Panc1 (cell line): ENCODE measurements around the gene THBS2. TPM values are rescaled to one million over a fixed set of nuclear protein-coding genes. Genes with fewer than 3 reads are reported as not detected.

ENCODE experiments used
- ATAC-seq: fragments of 200-7000 bp; cut with Tn5 transposase; 2 replicates; pipeline ENCODE4 v1.9.1; 2020; ENCODE audit warnings: mild to moderate bottlenecking, moderate library complexity
- BruUV-seq: library from RNA; stranded (reverse); fragments of 400-500 nt; replicated peaks from 2 replicates; lab custom pipeline; 2021; lab: Mats Ljungman, UMichigan
- CTCF ChIA-PET: fragments of 300-600 bp; sonication (Branson Sonifier 250); formaldehyde crosslinking; loops from one replicate; lab custom pipeline; 2022; ENCODE audit warnings: antibody characterized with exemption; lab: Charles Lee
- POLR2A ChIA-PET: fragments of 300-600 bp; sonication (Branson Sonifier 250); formaldehyde crosslinking; loops from one replicate; lab custom pipeline; 2022; ENCODE audit warnings: antibody characterized with exemption; lab: Charles Lee
- DNase-seq: peaks from one replicate; pipeline ENCODE4 v3.0.0-alpha.2; 2010; ENCODE audit warnings: low read depth, low spot score
- H3K27ac ChIP-seq: 2 replicates; pipeline ENCODE4 v1.5.1; 2011; ENCODE audit warnings: mild to moderate bottlenecking, low read length, inconsistent platforms
- H3K27me3 ChIP-seq: fragments of 200-500 bp; sonication (Bioruptor generic); 2 replicates; pipeline ENCODE4 v1.6.0; 2014; ENCODE audit warnings: low read length, inconsistent platforms; ENCODE audit not compliant: control insufficient read depth, insufficient read depth
- H3K36me3 ChIP-seq: fragments of 200-500 bp; sonication (Bioruptor generic); 2 replicates; pipeline ENCODE4 v1.5.1; 2014; ENCODE audit warnings: inconsistent platforms, mild to moderate bottlenecking, low read length, moderate library complexity; ENCODE audit not compliant: control insufficient read depth, insufficient read depth
- H3K4me1 ChIP-seq: 2 replicates; pipeline ENCODE4 v1.5.1; 2011; ENCODE audit warnings: inconsistent platforms, mild to moderate bottlenecking, low read length, moderate library complexity; ENCODE audit not compliant: control insufficient read depth, insufficient read depth
- H3K4me3 ChIP-seq, 2 experiments: 2 replicates each; pipeline ENCODE4 v1.5.1; 2011 to 2012; ENCODE audit warnings: low read depth in 2 of 2, low read length in 2 of 2, mild to moderate bottlenecking in 2 of 2, inconsistent platforms in 1 of 2, moderate library complexity in 1 of 2
- H3K9me3 ChIP-seq: fragments of 200-500 bp; sonication (Bioruptor generic); 2 replicates; pipeline ENCODE4 v1.5.1; 2014; ENCODE audit warnings: low read depth, mild to moderate bottlenecking, inconsistent platforms, low read length, moderate library complexity; ENCODE audit not compliant: control insufficient read depth, insufficient read depth
- CTCF ChIP-seq: fragments of 450-650 bp; IDR thresholded peaks from 2 replicates; pipeline ENCODE4 v1.5.1; 2017; ENCODE audit warnings: mild to moderate bottlenecking
- POLR2AphosphoS5 ChIP-seq: IDR thresholded peaks from 2 replicates; pipeline ENCODE4 v1.6.1; 2012; ENCODE audit warnings: mild to moderate bottlenecking, low read depth, low read length, moderate library complexity
- REST ChIP-seq, 2 experiments: IDR thresholded peaks; 2 replicates each; pipeline ENCODE4 v1.6.1; 2011 to 2012; ENCODE audit warnings: low read depth in 2 of 2, control low read depth in 1 of 2, low read length in 1 of 2, mild to moderate bottlenecking in 1 of 2, moderate library complexity in 1 of 2; ENCODE audit not compliant: insufficient read depth in 1 of 2
- SIN3A ChIP-seq: IDR thresholded peaks from 2 replicates; pipeline ENCODE4 v1.6.1; 2012; ENCODE audit warnings: low read depth, mild to moderate bottlenecking, low read length, moderate library complexity, borderline replicate concordance; ENCODE audit not compliant: insufficient read depth
- TCF7L2 ChIP-seq: IDR thresholded peaks from 2 replicates; pipeline ENCODE4 v1.6.1; 2011; ENCODE audit warnings: mild to moderate bottlenecking, low read depth, low read length, inconsistent platforms
- in situ Hi-C: cut with HindIII; loops from 2 replicates; pipeline ENCODE4 v1.10.0; 2016; ENCODE audit warnings: low sequenced_read_pairs, low pct_unique_long_range_greater_than_20kb
- intact Hi-C: fragments of 100-400 bp; cut with micrococcal nuclease; formaldehyde crosslinking; loops from one replicate; pipeline ENCODE4 v1.10.0; 2022; ENCODE audit not compliant: unreplicated experiment
- total RNA-seq: library from RNA; stranded (reverse); gene quantifications from one replicate; pipeline ENCODE4 v1.2.1, GENCODE V29; 2021; ENCODE audit not compliant: unreplicated experiment

Gene THBS2
- total RNA-seq, 1 experiment from 2014 or later: 0.05 TPM

GRCh38 chr6:169289619-169290339 is 36.1 kb upstream of the THBS2 start:
- Histone ChIP-seq H3K4me3 (no peak overlapping the region), H3K27ac (no peak overlapping the region), H3K27me3 (no peaks in the 10 kb centered on the region), H3K9me3 (0 out of 2 replicates have a peak, but pooled peaks cover 2% of the 10 kb centered on the region), H3K4me1 (no peaks in the 10 kb centered on the region), H3K36me3 (no peaks in the 10 kb centered on the region)
- in situ Hi-C loops: no loop called here
- ATAC-seq (peak; percentile 29; the same call in 1 of the 2 replicates), DNase-seq (no peak)
- intact Hi-C loops: no loop called here
- ChIA-PET CTCF (no interaction called here), POLR2A (no interaction called here)
- no TSS peak for BruUV-seq
- no peak for TF ChIP-seq SIN3A
- no peak for TF ChIP-seq REST (IDR thresholded peaks at IDR 0.05; ENCODE audit: insufficient read depth in 1 of 2, low read depth in 2 of 2, low read length in 1 of 2)
- TF ChIP-seq TCF7L2: no peak
- no peak for TF ChIP-seq CTCF
- no peak for TF ChIP-seq POLR2AphosphoS5

GRCh38 chr6:169289257-169289618 is 35.6 kb upstream of the THBS2 start:
- H3K27ac ChIP-seq: no peak overlapping the region

More at GRCh38 chr6:169289257-169289618, 35.6 kb upstream of the THBS2 start:
- no peak for DNase-seq
- Histone ChIP-seq H3K36me3 (no peaks in the 10 kb centered on the region), H3K27me3 (no peaks in the 10 kb centered on the region), H3K9me3 (no peaks in the 10 kb centered on the region), H3K4me1 (no peaks in the 10 kb centered on the region), H3K4me3 (no peak overlapping the region)
- intact Hi-C loops: no loop called here
- BruUV-seq: no TSS peak
- POLR2A ChIA-PET: no interaction called here
- CTCF ChIA-PET: no interaction called here
- ATAC-seq: no peak
- no peak for TF ChIP-seq CTCF
- TF ChIP-seq TCF7L2: no peak
- TF ChIP-seq REST (IDR thresholded peaks at IDR 0.05; ENCODE audit: insufficient read depth in 1 of 2, low read depth in 2 of 2, low read length in 1 of 2): no peak
- TF ChIP-seq POLR2AphosphoS5: no peak
- no peak for TF ChIP-seq SIN3A
- in situ Hi-C loops: no loop called here
